ENCODE results near the gene ST3GAL4.
"Not testable (repeated sequence)": the region's sequence is repeated elsewhere in the genome, so short reads cannot be mapped to it uniquely, and the experiment has no call there.

The ST3GAL4 gene

GRCh38 chr11:126391286-126391954 is 35.9 kb downstream of the ST3GAL4 start:
- DNase-seq = no peak

GRCh38 chr11:126391970-126392632 is 36.6 kb downstream of the ST3GAL4 start:
- DNase-seq = no peak

GRCh38 chr11:126392633-126393013 is 37.1 kb downstream of the ST3GAL4 start:
- DNase-seq = no peak

- no peak for DNase-seq
Measured at GRCh38 chr11:126393143-126393542, 37.7 kb downstream of the ST3GAL4 start.

- DNase-seq = no peak
Measured at GRCh38 chr11:126394036-126394435, 38.5 kb downstream of the ST3GAL4 start.

- not testable (repeated sequence) for DNase-seq
Measured at GRCh38 chr11:126394634-126395072, 39.2 kb downstream of the ST3GAL4 start.

- DNase-seq = not testable (repeated sequence)
Measured at GRCh38 chr11:126395784-126396183, 40.3 kb downstream of the ST3GAL4 start.

- DNase-seq = not testable (repeated sequence)
Measured at GRCh38 chr11:126396266-126396665, 40.8 kb downstream of the ST3GAL4 start.

GRCh38 chr11:126396965-126397364 is 41.5 kb downstream of the ST3GAL4 start:
- no peak for DNase-seq

- DNase-seq = no peak
Measured at GRCh38 chr11:126398296-126398695, 42.8 kb downstream of the ST3GAL4 start.

GRCh38 chr11:126398721-126399120 is 43.2 kb downstream of the ST3GAL4 start:
- no peak for DNase-seq

- no peak for DNase-seq
Measured at GRCh38 chr11:126400019-126400418, 44.5 kb downstream of the ST3GAL4 start.

GRCh38 chr11:126400479-126400878 is 45.0 kb downstream of the ST3GAL4 start:
- DNase-seq = no peak

GRCh38 chr11:126403022-126403581 is 47.6 kb downstream of the ST3GAL4 start:
- DNase-seq = no peak

- DNase-seq = no peak
Measured at GRCh38 chr11:126403658-126404057, 48.2 kb downstream of the ST3GAL4 start.

- DNase-seq = no peak
Measured at GRCh38 chr11:126404367-126404766, 48.9 kb downstream of the ST3GAL4 start.

GRCh38 chr11:126405374-126405773 is 49.9 kb downstream of the ST3GAL4 start:
- DNase-seq = no peak

GRCh38 chr11:126405906-126406305 is 50.4 kb downstream of the ST3GAL4 start:
- DNase-seq = no peak

- no peak for DNase-seq
Measured at GRCh38 chr11:126406368-126406767, 50.9 kb downstream of the ST3GAL4 start.

GRCh38 chr11:126407101-126407521 is 51.6 kb downstream of the ST3GAL4 start:
- DNase-seq = no peak

- DNase-seq = no peak
Measured at GRCh38 chr11:126407682-126408288, 52.3 kb downstream of the ST3GAL4 start.

- no peak for DNase-seq
Measured at GRCh38 chr11:126408496-126408895, 53.0 kb downstream of the ST3GAL4 start.

- no peak for DNase-seq
Measured at GRCh38 chr11:126408901-126409619, 53.6 kb downstream of the ST3GAL4 start.

Data from SHP77 treated with DMSO at 0.1 percent for 48 hours (cell line).